Lower leg skin (tissue), 3 donors: ENCODE data around the gene CYP11A1.

Experiments used
- POLR2A ChIP-seq, 2 donors: fragments of 450-650 bp; IDR thresholded peaks; one replicate each; pipeline ENCODE4 v1.6.1; 2016 to 2017; ENCODE audit warnings: antibody characterized with exemption in 2 of 2, mild to moderate bottlenecking in 1 of 2, moderate library complexity in 1 of 2
- TF ChIP-seq, protein P1 (sequence below), 3 donors: fragments of 450-650 bp; IDR thresholded peaks; one replicate each; pipeline ENCODE4 v1.5.1; 2016; ENCODE audit warnings: antibody characterized with exemption in 3 of 3, mild to moderate bottlenecking in 3 of 3, moderate library complexity in 2 of 3

DNA sequence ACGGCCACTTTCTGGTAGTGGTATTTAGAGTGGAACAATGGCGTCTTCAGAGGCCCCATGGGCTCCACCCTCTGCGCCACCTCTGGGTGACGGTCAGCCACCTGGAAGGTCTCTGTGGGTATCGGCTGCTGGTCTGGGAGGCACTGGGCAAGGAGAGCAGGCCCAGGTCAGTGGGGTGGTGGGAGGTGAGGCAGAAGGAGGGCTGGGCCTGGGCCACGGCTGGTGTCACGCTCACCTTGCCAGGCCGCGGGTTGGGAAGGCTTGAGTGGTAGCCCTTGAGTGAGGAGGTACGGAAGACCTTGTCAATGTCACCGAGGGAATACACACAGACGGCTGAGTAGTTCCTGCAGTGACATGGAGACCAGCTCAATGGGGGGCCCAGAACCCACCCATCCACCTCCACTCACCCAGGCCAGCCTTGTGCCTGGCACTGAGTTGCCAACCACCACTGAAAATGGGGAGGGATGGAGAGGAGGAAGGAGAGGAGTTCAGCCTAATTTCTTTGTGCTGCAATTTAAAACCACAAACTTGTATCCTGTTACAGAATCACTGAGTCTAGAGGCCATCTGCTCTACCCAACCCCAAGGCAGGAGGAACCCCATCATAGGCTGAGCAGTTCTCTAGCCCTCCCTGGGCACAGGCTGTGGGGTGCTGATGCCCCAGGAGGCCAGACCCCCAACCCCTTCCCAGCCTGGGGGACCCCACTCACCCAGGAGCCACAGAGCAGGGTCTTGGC is 47.3 kb upstream of the CYP11A1 start:
- TF ChIP-seq, protein P1, sequence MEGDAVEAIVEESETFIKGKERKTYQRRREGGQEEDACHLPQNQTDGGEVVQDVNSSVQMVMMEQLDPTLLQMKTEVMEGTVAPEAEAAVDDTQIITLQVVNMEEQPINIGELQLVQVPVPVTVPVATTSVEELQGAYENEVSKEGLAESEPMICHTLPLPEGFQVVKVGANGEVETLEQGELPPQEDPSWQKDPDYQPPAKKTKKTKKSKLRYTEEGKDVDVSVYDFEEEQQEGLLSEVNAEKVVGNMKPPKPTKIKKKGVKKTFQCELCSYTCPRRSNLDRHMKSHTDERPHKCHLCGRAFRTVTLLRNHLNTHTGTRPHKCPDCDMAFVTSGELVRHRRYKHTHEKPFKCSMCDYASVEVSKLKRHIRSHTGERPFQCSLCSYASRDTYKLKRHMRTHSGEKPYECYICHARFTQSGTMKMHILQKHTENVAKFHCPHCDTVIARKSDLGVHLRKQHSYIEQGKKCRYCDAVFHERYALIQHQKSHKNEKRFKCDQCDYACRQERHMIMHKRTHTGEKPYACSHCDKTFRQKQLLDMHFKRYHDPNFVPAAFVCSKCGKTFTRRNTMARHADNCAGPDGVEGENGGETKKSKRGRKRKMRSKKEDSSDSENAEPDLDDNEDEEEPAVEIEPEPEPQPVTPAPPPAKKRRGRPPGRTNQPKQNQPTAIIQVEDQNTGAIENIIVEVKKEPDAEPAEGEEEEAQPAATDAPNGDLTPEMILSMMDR (IDR thresholded peaks at IDR 0.05) = no peak
- TF ChIP-seq POLR2A (IDR thresholded peaks at IDR 0.05) = no peak
